GM12878 (cell line): Measurements from ENCODE around the gene OR10A3.

Experiments used
- CREB1 ChIP-seq: IDR thresholded peaks from 2 replicates; pipeline ENCODE4 v1.6.1; 2012; ENCODE audit warnings: low read depth, mild to moderate bottlenecking, inconsistent platforms
- POLR2A ChIP-seq: IDR thresholded peaks from 2 replicates; pipeline ENCODE4 v1.6.1; 2011; ENCODE audit warnings: low read depth, mild to moderate bottlenecking, low read length
- TF ChIP-seq, protein P1 (sequence below): IDR thresholded peaks from 2 replicates; pipeline ENCODE4 v1.6.1; 2012; ENCODE audit warnings: low read depth, low read length, improper control_type of control experiment
- TF ChIP-seq, protein P2 (sequence below), 3 experiments: IDR thresholded peaks in 2 of 3; conservative IDR thresholded peaks in 1 of 3; 2 replicates each; pipeline ENCODE4 v1.5.1; 2011; ENCODE audit warnings: low read depth in 3 of 3, low read length in 3 of 3, mild to moderate bottlenecking in 3 of 3, control low read depth in 2 of 3, moderate library complexity in 2 of 3, inconsistent platforms in 1 of 3, mixed read lengths in 1 of 3; ENCODE audit not compliant: control insufficient read depth in 2 of 3, insufficient read depth in 1 of 3; ENCODE audit errors: extremely low read depth in 1 of 3

DNA sequence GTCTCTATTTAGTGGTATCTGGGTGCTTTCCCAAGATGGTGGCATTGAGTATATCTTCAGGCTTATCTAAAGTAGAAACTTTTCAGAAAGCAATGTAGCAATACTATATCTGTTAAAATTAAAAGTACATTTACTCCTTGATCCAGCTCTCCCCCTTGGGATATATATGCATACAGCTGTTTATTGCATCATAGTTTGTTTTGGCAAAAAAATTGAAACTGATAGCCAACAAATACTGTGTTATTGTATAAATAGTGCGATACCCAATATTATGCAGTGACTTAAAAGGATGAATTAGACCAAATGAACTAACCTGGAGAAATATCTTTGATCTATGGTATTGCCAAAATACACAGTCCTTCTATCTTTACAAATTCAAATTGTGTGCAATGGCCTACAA is 8.4 kb upstream of the OR10A3 start:
- TF ChIP-seq, protein P1, sequence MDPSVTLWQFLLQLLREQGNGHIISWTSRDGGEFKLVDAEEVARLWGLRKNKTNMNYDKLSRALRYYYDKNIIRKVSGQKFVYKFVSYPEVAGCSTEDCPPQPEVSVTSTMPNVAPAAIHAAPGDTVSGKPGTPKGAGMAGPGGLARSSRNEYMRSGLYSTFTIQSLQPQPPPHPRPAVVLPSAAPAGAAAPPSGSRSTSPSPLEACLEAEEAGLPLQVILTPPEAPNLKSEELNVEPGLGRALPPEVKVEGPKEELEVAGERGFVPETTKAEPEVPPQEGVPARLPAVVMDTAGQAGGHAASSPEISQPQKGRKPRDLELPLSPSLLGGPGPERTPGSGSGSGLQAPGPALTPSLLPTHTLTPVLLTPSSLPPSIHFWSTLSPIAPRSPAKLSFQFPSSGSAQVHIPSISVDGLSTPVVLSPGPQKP, result no peak
- TF ChIP-seq, protein P2, sequence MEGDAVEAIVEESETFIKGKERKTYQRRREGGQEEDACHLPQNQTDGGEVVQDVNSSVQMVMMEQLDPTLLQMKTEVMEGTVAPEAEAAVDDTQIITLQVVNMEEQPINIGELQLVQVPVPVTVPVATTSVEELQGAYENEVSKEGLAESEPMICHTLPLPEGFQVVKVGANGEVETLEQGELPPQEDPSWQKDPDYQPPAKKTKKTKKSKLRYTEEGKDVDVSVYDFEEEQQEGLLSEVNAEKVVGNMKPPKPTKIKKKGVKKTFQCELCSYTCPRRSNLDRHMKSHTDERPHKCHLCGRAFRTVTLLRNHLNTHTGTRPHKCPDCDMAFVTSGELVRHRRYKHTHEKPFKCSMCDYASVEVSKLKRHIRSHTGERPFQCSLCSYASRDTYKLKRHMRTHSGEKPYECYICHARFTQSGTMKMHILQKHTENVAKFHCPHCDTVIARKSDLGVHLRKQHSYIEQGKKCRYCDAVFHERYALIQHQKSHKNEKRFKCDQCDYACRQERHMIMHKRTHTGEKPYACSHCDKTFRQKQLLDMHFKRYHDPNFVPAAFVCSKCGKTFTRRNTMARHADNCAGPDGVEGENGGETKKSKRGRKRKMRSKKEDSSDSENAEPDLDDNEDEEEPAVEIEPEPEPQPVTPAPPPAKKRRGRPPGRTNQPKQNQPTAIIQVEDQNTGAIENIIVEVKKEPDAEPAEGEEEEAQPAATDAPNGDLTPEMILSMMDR (IDR thresholded peaks at IDR 0.05 in 2 of 3, conservative IDR thresholded peaks at IDR 0.05 in 1 of 3; ENCODE audit: control insufficient read depth in 2 of 3, extremely low read depth in 1 of 3, insufficient read depth in 1 of 3, low read depth in 3 of 3, low read length in 3 of 3), result no peak
- TF ChIP-seq POLR2A, result no peak
- no peak for TF ChIP-seq CREB1
